Stomach (tissue), 4 donors: Measurements from ENCODE around the gene ANO1.

Source experiments
- CTCF ChIP-seq, 7 experiments: fragments of 450-650 bp in 4 of 7; fragments of 200-600 bp in 3 of 7; sonication (generic) in 3 of 7; IDR thresholded peaks; one replicate each; pipeline ENCODE4 v1.5.1; 2016 to 2019; ENCODE audit warnings: antibody characterized with exemption in 7 of 7, control low read depth in 2 of 7, mild to moderate bottlenecking in 1 of 7
- EP300 ChIP-seq: sonication (generic); formaldehyde crosslinking; IDR thresholded peaks from one replicate; pipeline ENCODE4 v1.6.1; 2017; ENCODE audit warnings: antibody characterized with exemption
- POLR2A ChIP-seq, 4 donors: fragments of 450-650 bp; IDR thresholded peaks; one replicate each; pipeline ENCODE4 v1.6.1; 2016; ENCODE audit warnings: antibody characterized with exemption in 4 of 4, control low read depth in 2 of 4, mild to moderate bottlenecking in 1 of 4, moderate library complexity in 1 of 4
- POLR2AphosphoS5 ChIP-seq, 3 donors: sonication (generic); formaldehyde crosslinking; IDR thresholded peaks; one replicate each; pipeline ENCODE4 v1.6.1; 2016; ENCODE audit warnings: antibody characterized with exemption in 3 of 3

GRCh38 chr11:70189622-70190021, 111.5 kb downstream of the ANO1 start:
- no peak for TF ChIP-seq CTCF (IDR thresholded peaks at IDR 0.05)
- TF ChIP-seq POLR2A (IDR thresholded peaks at IDR 0.05), result no peak
- TF ChIP-seq POLR2AphosphoS5 (IDR thresholded peaks at IDR 0.05), result no peak
- no peak for TF ChIP-seq EP300
